SW 1271 (cell line): ENCODE data around the gene TCFL5.

Experiments
- DNase-seq, 2 experiments: peaks; one replicate each; lab custom pipeline; 2025; lab: John Stamatoyannopoulos, UW

The TCFL5 gene

DNA sequence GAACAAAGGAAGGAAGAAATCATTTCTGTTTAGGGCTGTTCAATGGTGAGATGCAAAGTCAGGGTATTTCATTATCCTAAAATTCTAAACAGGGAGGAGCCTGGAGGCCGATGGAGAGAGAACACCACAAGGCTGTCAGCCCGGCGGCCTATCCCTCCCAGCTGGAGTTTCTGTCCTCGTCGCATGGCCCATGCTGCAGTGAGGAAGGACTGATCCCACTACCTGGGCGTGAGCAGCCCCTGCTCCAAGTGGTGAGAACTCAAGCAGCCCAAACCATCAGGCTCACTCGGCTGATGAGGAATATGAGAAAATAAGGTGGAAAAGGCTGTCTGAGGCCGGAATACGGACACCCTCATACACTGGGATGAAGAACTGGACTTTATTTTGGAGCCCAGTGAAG lies 33.9 kb upstream of the TCFL5 start:
- no peak for DNase-seq

DNA sequence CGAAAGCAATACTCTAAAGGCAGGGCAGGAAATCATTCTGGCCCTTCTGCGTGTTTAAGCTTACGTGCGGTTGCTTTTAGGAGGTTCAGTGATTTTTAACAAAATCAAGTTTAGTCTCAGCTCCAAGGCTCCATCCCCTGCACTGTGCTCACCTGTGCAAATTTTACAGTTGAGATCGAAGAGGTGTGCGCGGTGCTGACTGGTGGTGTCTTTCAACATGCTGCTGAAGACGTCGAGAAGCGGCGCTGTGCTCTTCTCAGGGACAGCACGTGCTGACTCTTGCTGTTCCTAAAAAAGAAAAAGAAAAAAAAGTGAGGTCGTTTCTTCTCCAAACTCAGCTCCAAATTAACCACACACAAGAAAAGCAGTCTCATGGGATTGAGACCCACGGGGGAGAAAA lies 32.6 kb upstream of the TCFL5 start:
- DNase-seq: no peak

DNA sequence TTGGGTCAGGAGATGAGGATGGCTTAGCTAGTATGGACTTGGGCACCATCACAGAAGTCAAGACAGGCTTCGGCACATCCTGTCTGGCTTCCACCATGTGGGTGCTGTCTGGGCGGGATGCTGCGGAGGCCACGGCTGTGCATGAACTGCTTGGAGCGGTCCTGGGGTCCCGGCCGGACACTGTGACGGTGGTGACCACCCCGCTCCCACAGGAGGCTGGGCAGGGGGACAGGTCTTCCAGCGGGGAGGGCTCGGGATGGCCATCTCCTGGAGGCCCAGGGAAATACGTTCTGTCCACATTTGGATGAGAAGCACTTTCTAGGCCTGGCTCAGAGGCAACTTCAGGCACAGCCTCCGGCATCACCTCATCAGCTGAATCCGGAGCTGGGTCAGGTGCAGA lies 32.1 kb upstream of the TCFL5 start:
- DNase-seq: no peak

DNA sequence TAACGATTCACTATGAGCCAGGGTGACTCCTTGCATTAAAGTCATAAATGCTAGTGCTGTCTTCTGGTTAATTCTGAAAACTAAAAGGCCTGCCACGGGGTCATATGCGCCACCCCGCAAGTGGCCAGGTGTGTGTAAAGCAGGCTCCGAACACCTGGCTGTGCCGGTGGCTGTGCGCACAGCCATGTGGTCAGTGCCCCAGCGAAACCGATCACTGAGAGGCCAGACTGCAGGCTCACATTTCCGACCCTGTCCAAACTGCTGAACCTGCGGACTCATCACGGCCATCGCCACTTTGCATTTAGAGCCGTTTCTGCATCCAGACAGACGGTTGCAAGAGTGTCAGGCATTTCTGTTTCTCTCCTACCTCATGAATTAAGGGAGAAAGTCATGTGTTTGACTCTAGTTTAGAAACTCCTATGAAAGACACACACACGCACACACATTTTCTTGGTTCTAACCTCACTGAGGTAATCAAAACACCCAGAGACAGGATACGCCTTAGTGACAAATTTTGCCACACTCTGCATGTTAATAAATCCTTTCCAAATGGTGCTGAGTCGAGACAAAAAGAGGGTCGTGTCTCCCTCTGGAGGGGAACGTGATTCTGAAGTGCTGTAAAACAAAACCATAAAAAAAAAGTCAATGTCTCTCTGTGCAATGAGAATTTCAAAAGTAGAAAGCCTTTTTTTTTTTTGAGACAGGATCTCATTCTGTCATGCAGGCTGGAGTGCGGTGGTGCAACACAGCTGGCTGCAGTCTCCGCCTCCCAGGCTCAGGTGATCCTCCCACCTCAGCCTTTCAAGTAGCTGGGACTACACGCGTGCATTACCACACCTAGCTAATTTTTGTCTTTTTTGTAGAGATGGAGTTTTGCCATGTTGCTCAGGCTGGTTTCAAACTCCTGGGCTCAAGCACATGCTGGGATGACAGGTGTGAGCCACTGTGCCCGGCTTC lies 31.0 kb upstream of the TCFL5 start:
- DNase-seq: no peak

DNA sequence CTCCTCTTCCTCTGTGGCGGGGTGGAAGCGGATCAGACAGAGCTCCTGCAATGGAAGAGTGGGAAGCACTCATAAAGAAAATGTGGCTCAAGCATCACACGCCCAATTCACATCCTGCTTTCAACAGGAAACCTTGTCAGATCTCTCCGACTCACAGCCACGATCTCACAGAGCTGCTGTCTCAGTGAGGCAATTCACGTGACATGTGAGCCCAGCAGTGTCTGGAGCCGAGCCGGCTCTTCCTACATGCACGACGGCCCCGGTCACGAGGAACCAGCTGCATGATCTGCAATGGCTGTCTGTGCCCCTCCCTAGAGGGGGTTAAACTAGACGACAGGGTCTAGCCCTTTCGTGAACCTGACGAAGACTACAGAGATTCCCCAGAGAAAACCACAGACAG lies 29.5 kb upstream of the TCFL5 start:
- no peak for DNase-seq

- DNase-seq: no peak
These were observed 28.8 kb upstream of the TCFL5 start for GRCh38 chr20:62890444-62890843.

GRCh38 chr20:62889871-62890270 lies 28.2 kb upstream of the TCFL5 start:
- DNase-seq: no peak

- no peak for DNase-seq
These were observed 27.8 kb upstream of the TCFL5 start for GRCh38 chr20:62889411-62889810.

DNA sequence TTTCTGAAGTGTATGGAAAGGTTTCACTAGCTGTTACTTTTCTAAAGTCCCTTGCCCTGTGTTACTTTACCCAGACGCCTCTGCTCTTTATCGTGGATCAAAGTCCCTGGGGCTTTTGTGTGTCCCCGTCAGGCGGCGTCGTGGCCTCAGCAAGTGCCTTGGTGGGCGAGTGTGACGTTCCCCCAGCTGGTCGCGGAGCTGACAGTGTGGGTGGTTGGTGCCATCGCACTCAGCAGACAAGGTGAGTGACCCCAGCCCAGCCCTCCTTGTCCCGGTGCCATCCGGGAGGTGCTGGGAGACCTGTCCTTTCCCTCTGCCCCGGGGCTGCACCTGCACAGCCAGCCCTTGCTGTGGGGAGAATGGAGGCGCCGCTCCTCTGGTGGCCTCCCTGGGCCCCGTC lies 27.3 kb upstream of the TCFL5 start:
- DNase-seq: no peak

GRCh38 chr20:62888406-62888805 lies 26.8 kb upstream of the TCFL5 start:
- DNase-seq: no peak

DNA sequence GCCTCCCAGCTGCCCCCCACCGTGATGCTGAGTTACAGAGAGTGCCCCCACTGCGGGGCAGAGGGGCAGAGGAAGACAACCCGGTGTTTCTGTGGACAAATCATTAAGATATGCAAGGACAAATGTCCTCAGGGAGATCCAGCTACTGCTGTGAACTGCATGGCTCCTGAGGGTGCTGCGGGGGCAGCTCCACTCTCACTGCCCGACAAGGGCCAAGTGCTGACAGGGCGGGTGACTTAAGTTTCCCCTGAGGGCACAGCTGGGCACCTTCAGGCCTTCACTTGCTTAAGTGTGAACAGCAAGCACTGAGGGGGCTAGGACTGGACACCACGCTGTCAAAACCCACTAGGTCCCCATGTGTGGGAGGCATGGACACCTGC lies 26.2 kb upstream of the TCFL5 start:
- no peak for DNase-seq

GRCh38 chr20:62887152-62887859 lies 25.7 kb upstream of the TCFL5 start:
- no peak for DNase-seq

GRCh38 chr20:62886709-62887058 lies 25.1 kb upstream of the TCFL5 start:
- DNase-seq: no peak

DNA sequence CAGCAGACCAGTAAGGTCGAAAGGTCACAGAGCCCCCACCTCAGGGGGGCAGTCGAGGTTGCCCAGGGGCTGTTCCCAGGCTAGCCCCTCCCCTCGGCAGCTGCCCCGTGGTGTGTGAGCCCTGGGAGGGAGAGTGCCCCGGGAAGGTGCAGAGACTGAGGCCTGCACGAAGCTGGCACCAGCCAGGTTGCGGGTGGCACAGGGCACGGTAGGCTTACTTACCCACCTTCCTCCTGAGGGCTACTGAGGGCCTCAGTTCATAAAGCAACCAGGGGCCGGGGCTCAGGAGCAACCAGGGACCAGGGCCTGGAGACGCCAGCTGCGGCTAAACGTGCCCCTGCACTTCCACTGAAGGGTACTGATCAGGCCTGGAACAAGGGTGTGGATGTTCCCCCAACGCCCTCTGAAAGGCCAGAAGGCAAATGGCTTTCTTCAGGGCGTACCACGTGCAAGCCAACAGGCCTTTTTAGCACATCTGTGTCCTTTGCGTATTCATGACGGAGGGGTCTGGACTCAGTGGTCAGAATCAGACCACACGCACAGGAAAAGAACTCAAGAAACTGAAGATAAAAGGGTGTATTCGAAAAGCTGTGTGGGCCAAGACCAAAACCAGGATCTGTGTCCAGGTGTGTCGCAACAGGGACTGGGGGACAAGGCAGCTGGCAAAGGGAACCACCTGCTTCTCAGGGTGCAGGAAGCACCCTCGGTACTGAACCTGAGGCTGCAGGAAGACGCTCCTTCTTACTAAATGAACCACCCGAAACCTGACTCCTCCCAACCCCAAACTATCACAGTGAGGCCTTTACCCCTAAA lies 24.5 kb upstream of the TCFL5 start:
- DNase-seq: no peak

DNA sequence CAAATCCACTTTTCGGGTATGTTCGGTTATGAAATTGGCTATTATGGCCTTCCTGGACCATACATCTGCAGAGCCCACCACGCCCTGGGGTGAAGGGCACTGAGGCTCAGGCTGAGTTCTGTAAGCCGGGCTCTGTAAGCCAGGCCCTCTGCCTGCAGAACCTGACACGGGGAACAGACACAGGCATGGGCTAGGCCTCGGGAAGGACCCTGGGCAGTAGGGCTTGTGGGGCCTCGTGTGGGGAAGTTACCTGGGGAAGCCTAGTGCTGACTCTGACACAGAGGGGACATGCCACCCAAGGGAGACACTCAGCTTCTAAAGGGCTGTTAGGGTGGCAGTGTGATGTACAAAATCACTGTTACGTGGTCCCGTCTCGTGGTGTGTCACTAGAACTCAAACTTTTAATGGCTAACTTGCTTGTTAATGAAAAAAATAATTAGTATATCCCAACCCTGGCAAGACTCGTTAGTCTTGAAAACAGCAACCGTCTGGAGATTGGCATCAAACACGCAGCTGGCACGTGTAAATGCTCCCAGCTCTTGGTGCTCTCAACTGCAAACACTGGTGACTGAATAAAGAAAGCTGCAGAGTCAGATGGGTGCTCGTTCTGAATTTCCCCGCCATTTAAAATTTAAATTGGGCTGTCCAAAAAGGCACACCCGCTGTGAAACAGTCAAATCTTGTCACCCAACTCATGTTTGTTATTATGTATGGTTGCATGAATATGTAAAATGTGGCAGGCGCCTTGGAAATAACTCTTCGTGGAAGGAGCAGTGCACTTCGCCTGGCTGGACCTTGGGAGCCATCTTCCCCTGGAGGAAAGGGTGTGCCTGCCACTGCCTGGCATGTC lies 23.6 kb upstream of the TCFL5 start:
- no peak for DNase-seq

DNA sequence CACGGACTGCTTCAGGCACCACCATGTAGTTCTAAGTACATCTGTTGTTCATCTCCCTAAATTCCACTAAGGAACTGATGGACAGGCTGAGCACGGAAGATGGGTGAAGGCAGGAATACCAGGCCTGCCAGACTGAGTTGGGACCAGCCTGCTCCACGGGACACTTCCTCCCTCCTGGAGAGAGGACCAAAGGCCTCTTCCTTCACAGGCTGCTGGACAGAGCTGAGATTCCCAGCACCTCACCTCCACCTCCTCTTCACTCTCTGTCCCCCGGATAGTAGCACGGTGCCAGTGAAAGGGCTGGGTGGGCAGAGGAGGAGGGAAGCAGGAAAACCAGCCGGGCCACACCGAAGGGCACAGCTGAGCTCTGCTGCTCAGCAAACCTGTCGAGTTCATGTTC lies 22.9 kb upstream of the TCFL5 start:
- no peak for DNase-seq

GRCh38 chr20:62882426-62882825 lies 20.8 kb upstream of the TCFL5 start:
- DNase-seq: no peak

DNA sequence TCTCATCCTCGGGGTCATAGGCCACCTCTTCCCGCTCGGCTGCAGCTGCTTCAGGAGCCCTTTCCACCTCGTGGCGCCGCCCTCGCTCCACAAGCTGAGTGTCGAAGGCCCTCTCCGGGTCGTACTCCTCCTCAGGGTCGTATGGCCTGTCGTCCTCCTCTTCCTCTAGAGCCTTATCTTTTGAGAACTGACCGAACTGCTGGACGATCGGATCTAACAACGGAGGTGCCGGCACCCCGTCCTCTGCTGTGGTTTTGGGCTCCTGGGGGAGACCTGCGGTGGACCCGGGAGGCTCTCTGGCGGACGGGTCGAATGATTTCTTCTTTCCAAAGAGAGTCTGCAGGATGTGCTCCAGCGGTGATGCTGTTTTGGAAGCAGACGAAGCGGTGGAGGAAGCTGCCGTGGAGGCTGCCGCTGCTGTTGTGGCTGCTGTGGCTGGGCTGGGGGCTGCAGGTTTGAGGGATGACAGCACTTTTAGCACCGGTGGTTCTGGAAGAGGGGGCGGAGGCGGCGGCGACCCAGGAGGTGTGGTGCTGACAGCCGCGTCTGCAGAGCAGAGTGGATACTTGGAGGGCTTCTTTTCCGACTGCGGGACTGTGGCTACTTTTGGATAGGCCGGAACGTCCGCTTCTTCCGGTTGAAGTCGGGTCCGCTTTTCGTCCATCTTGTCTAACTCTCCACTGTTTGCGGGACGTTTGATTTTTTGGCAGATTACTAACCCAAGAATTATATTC lies 20.2 kb upstream of the TCFL5 start:
- no peak for DNase-seq

GRCh38 chr20:62880935-62881661 lies 19.5 kb upstream of the TCFL5 start:
- no peak for DNase-seq
